Activated naive CD4-positive, alpha-beta T cell treated with anti-CD3 and anti-CD28 coated beads for 36 hours (primary cell): ENCODE data around the gene GNG12. TPM values are rescaled to one million over a fixed set of nuclear protein-coding genes. Genes with fewer than 3 reads are reported as not detected.
"Not testable (repeated sequence)": the region's sequence is repeated elsewhere in the genome, so short reads cannot be mapped to it uniquely, and the experiment has no call there.

ENCODE experiments used
- CTCF ChIA-PET: fragments of 350-600 bp; sonication (Branson Sonifier 250); formaldehyde crosslinking; loops from one replicate; lab custom pipeline; 2021; ENCODE audit warnings: antibody characterized with exemption; lab: Charles Lee
- DNase-seq: peaks from one replicate; pipeline ENCODE4 v3.0.0-alpha.2; 2020
- H3K27ac Mint-ChIP-seq: one replicate; pipeline ENCODE4 v1.8.0; 2021; ENCODE audit warnings: mild to moderate bottlenecking, mixed read lengths
- H3K27me3 Mint-ChIP-seq: one replicate; pipeline ENCODE4 v1.8.0; 2021; ENCODE audit warnings: low read depth, mixed read lengths
- H3K36me3 Mint-ChIP-seq: one replicate; pipeline ENCODE4 v1.8.0; 2021; ENCODE audit warnings: low read depth, mixed read lengths
- H3K4me1 Mint-ChIP-seq: one replicate; pipeline ENCODE4 v1.8.0; 2021; ENCODE audit warnings: low read depth, mixed read lengths
- H3K4me3 Mint-ChIP-seq: one replicate; pipeline ENCODE4 v1.8.0; 2021; ENCODE audit warnings: mild to moderate bottlenecking, moderate library complexity, mixed read lengths
- H3K9me3 Mint-ChIP-seq: one replicate; pipeline ENCODE4 v1.8.0; 2021; ENCODE audit warnings: mixed read lengths
- intact Hi-C: fragments of 100-400 bp; cut with micrococcal nuclease; formaldehyde crosslinking; loops from one replicate; pipeline ENCODE4 v1.15.1; 2023
- total RNA-seq, 2 experiments: library from RNA; stranded (reverse); gene quantifications; one replicate each; pipeline ENCODE4 v1.2.3, GENCODE V29; 2021

GNG12 gene
- total RNA-seq, 2 experiments from 2014 or later: 0.05 to 0.07 TPM

- H3K4me3 Mint-ChIP-seq, H3K27ac Mint-ChIP-seq, H3K27me3 Mint-ChIP-seq, H3K4me1 Mint-ChIP-seq, H3K36me3 Mint-ChIP-seq, CTCF ChIA-PET, H3K9me3 Mint-ChIP-seq, intact Hi-C loops, DNase-seq: not testable (repeated sequence)
Observed at GRCh38 chr1:67665307-67665706, 168.0 kb downstream of the GNG12 start.

- Mint-ChIP-seq H3K4me3 (no peak overlapping the region), H3K36me3 (no peaks in the 10 kb centered on the region), H3K27me3 (peaks cover 11% of the 10 kb centered on the region), H3K4me1 (no peaks in the 10 kb centered on the region), H3K9me3 (no peaks in the 10 kb centered on the region), H3K27ac (no peak overlapping the region)
- intact Hi-C loops: no loop called here
- no peak for DNase-seq
- CTCF ChIA-PET: no interaction called here
Observed at GRCh38 chr1:67664048-67664447, 169.2 kb downstream of the GNG12 start.

- CTCF ChIA-PET: no interaction called here
- intact Hi-C loops: no loop called here
- H3K27ac Mint-ChIP-seq: no peak overlapping the region
- H3K4me1 Mint-ChIP-seq: no peaks in the 10 kb centered on the region
- H3K9me3 Mint-ChIP-seq: no peaks in the 10 kb centered on the region
- DNase-seq: no peak
- H3K4me3 Mint-ChIP-seq: no peak overlapping the region
- no peaks in the 10 kb centered on the region for H3K36me3 Mint-ChIP-seq
- H3K27me3 Mint-ChIP-seq: peaks cover 11% of the 10 kb centered on the region
Observed at GRCh38 chr1:67662884-67663283, 170.4 kb downstream of the GNG12 start.

- peaks cover 11% of the 10 kb centered on the region for H3K27me3 Mint-ChIP-seq
- intact Hi-C loops: no loop called here
- no peak overlapping the region for H3K27ac Mint-ChIP-seq
- H3K4me3 Mint-ChIP-seq: no peak overlapping the region
- CTCF ChIA-PET: interaction anchor here (1.3 kb wide), 1 partner anchor 102 kb away, joined by 4 read pairs; no protein-coding TSS in a partner anchor
- H3K9me3 Mint-ChIP-seq: no peaks in the 10 kb centered on the region
- no peaks in the 10 kb centered on the region for H3K36me3 Mint-ChIP-seq
- DNase-seq: no peak
- H3K4me1 Mint-ChIP-seq: no peaks in the 10 kb centered on the region
Observed at GRCh38 chr1:67659229-67659628, 174.0 kb downstream of the GNG12 start.

GRCh38 chr1:67657152-67657551 is 176.1 kb downstream of the GNG12 start:
- DNase-seq, H3K4me1 Mint-ChIP-seq, H3K27ac Mint-ChIP-seq, intact Hi-C loops, H3K36me3 Mint-ChIP-seq, H3K9me3 Mint-ChIP-seq, H3K4me3 Mint-ChIP-seq: not testable (repeated sequence)
- CTCF ChIA-PET: interaction anchor here (1.2 to 1.5 kb wide), 2 partner anchors 96 to 110 kb away, joined by 3 to 4 read pairs; no protein-coding TSS in a partner anchor
- H3K27me3 Mint-ChIP-seq: peaks cover 11% of the 10 kb centered on the region

GRCh38 chr1:67655581-67655980 is 177.7 kb downstream of the GNG12 start:
- Mint-ChIP-seq H3K9me3 (no peaks in the 10 kb centered on the region), H3K4me3 (no peak overlapping the region), H3K27ac (no peak overlapping the region), H3K27me3 (peaks cover 6% of the 10 kb centered on the region), H3K4me1 (no peaks in the 10 kb centered on the region), H3K36me3 (no peaks in the 10 kb centered on the region)
- no peak for DNase-seq
- CTCF ChIA-PET: interaction anchor here (0.7 kb wide), 1 partner anchor 36 kb away, joined by 3 read pairs; no protein-coding TSS in a partner anchor
- intact Hi-C loops: no loop called here

GRCh38 chr1:67653304-67653703 is 180.0 kb downstream of the GNG12 start:
- no peak for DNase-seq
- H3K27ac Mint-ChIP-seq: no peak overlapping the region
- intact Hi-C loops: no loop called here
- H3K36me3 Mint-ChIP-seq: no peaks in the 10 kb centered on the region
- H3K4me1 Mint-ChIP-seq: no peaks in the 10 kb centered on the region
- H3K27me3 Mint-ChIP-seq: no peaks in the 10 kb centered on the region
- CTCF ChIA-PET: interaction anchor here (0.5 to 0.6 kb wide), 2 partner anchors 18 to 72 kb away, joined by 3 read pairs; no protein-coding TSS in a partner anchor
- H3K9me3 Mint-ChIP-seq: no peaks in the 10 kb centered on the region
- H3K4me3 Mint-ChIP-seq: no peak overlapping the region

GRCh38 chr1:67652800-67653199 is 180.5 kb downstream of the GNG12 start:
- intact Hi-C loops: no loop called here
- H3K4me1 Mint-ChIP-seq: no peaks in the 10 kb centered on the region
- DNase-seq: no peak
- no peaks in the 10 kb centered on the region for H3K9me3 Mint-ChIP-seq
- CTCF ChIA-PET: interaction anchor here (0.5 to 0.6 kb wide), 3 partner anchors 18 to 219 kb away, joined by 3 to 6 read pairs (median 3); no protein-coding TSS in a partner anchor
- H3K27ac Mint-ChIP-seq: no peak overlapping the region
- H3K27me3 Mint-ChIP-seq: no peaks in the 10 kb centered on the region
- H3K36me3 Mint-ChIP-seq: no peaks in the 10 kb centered on the region
- H3K4me3 Mint-ChIP-seq: no peak overlapping the region

Other genes starting within 250 kb of the GNG12 start
- gene GADD45A, start 148.3 kb downstream of the GNG12 start, total RNA-seq: 10 to 100 TPM; 47.0 to 48.3 TPM
- not detected for gene DIRAS3, start 217.2 kb upstream of the GNG12 start, total RNA-seq